Transverse colon (tissue), 4 donors: ENCODE results near the gene BTBD1. TPM values are rescaled to one million over a fixed set of nuclear protein-coding genes. Genes with fewer than 3 reads are reported as not detected.
"Not testable (repeated sequence)": the region's sequence is repeated elsewhere in the genome, so short reads cannot be mapped to it uniquely, and the experiment has no call there.

Experiments used
- DNase-seq: peaks from one replicate; pipeline ENCODE4 v3.0.0-alpha.2; 2019
- H3K27ac ChIP-seq, 4 donors: fragments of 200-600 bp; sonication (generic); 2 replicates each; pipeline ENCODE4 v1.5.1; 2016 to 2018; ENCODE audit warnings: inconsistent platforms in 4 of 4
- H3K27me3 ChIP-seq: fragments of 200-600 bp; sonication (generic); 2 replicates; pipeline ENCODE4 v1.5.1; 2017; ENCODE audit warnings: inconsistent platforms
- H3K36me3 ChIP-seq, 4 donors: fragments of 200-600 bp; sonication (generic); 2 replicates each; pipeline ENCODE4 v1.5.1; 2017 to 2019; ENCODE audit warnings: inconsistent platforms in 4 of 4
- H3K4me1 ChIP-seq, 4 donors: fragments of 200-600 bp; sonication (generic); 2 replicates each; pipeline ENCODE4 v1.5.1; 2017 to 2020; ENCODE audit warnings: inconsistent platforms in 4 of 4
- H3K4me3 ChIP-seq, 4 donors: fragments of 200-600 bp; sonication (generic); 1 replicate in 1 of 4; 2 replicates in 3 of 4; pipeline versions ENCODE4 v1.5.1 to v1.6.1; 2017 to 2019; ENCODE audit warnings: inconsistent platforms in 4 of 4
- H3K9me3 ChIP-seq, 2 donors: fragments of 200-600 bp; sonication (generic); 2 replicates each; pipeline ENCODE4 v1.5.1; 2017 to 2019; ENCODE audit warnings: inconsistent platforms in 2 of 2
- CTCF ChIP-seq, 5 experiments: fragments of 200-600 bp in 3 of 5; fragments of 450-650 bp in 2 of 5; sonication (generic) in 3 of 5; IDR thresholded peaks; 1 replicate in 2 of 5; 2 replicates in 3 of 5; pipeline ENCODE4 v1.5.1; 2016 to 2017; ENCODE audit warnings: antibody characterized with exemption in 5 of 5, inconsistent platforms in 3 of 5, mild to moderate bottlenecking in 2 of 5, moderate library complexity in 1 of 5
- EP300 ChIP-seq: sonication (generic); formaldehyde crosslinking; IDR thresholded peaks from one replicate; pipeline ENCODE4 v1.6.1; 2017; ENCODE audit warnings: antibody characterized with exemption, low read depth
- POLR2A ChIP-seq: fragments of 450-650 bp; IDR thresholded peaks from one replicate; pipeline ENCODE4 v1.6.1; 2016; ENCODE audit warnings: antibody characterized with exemption, mild to moderate bottlenecking, moderate library complexity
- POLR2AphosphoS5 ChIP-seq, 3 donors: sonication (generic); formaldehyde crosslinking; IDR thresholded peaks; one replicate each; pipeline ENCODE4 v1.6.1; 2016; ENCODE audit warnings: antibody characterized with exemption in 3 of 3
- WGBS, 2 donors: methylation state at CpG; one replicate each; pipeline ENCODE4 v1.1.5; 2018; ENCODE audit warnings: low coverage in 1 of 2; 5-methylcytosine and 5-hydroxymethylcytosine counted together
- in situ Hi-C, 4 donors: fragments of 200-750 bp; cut with MboI; loops; one replicate each; pipeline versions ENCODE4 v1.15.0 to v1.15.1; 2017; ENCODE audit warnings: low sequenced_read_pairs in 3 of 4, low pct_ligation_motif_present in 1 of 4, low pct_unique_long_range_greater_than_20kb in 1 of 4
- intact Hi-C: fragments of 100-400 bp; cut with DNase I; formaldehyde crosslinking; loops from one replicate; pipeline ENCODE4 v1.15.1; 2023; ENCODE audit warnings: low total_unique reads
- total RNA-seq, 4 donors: library from RNA; depleted of rRNA; stranded (reverse); fragments of >200 nt; gene quantifications; one replicate each; pipeline ENCODE4 v1.1.0, GENCODE V29; 2016

The BTBD1 gene
- total RNA-seq, 4 donors from 2014 or later, result 65.7 to 96.1 (median 74.1) TPM

- no peak for TF ChIP-seq POLR2AphosphoS5 (IDR thresholded peaks at IDR 0.05)
- TF ChIP-seq EP300, result no peak
- TF ChIP-seq CTCF (IDR thresholded peaks at IDR 0.05), result no peak
- TF ChIP-seq POLR2A, result no peak
- Histone ChIP-seq H3K9me3 (no peaks in the 10 kb centered on the region), H3K27ac (no peak overlapping the region), H3K4me3 (no peak overlapping the region), H3K4me1 (no peaks in the 10 kb centered on the region), H3K27me3 (peaks cover 29% of the 10 kb centered on the region), H3K36me3 (no peaks in the 10 kb centered on the region)
- DNase-seq, result no peak
- WGBS, 2 donors, result 73 to 75% methylated on average over 4 to 5 of the region's 5 CpGs
- intact Hi-C loops (no loop called here), in situ Hi-C loops (no loop called here)
Measured at GRCh38 chr15:83081256-83082014, 14.4 kb upstream of the BTBD1 start.

GRCh38 chr15:83078712-83079111 lies 11.7 kb upstream of the BTBD1 start:
- H3K27ac ChIP-seq, result no peak overlapping the region
- H3K9me3 ChIP-seq, result peaks cover under 1% of the 10 kb centered on the region in 2 donors
- intact Hi-C loops, result no loop called here
- H3K27me3 ChIP-seq, result peaks cover 29% of the 10 kb centered on the region
- H3K4me3 ChIP-seq, result no peak overlapping the region
- TF ChIP-seq POLR2AphosphoS5 (IDR thresholded peaks at IDR 0.05) (no peak), EP300 (no peak), POLR2A (no peak), CTCF (IDR thresholded peaks at IDR 0.05) (no peak)
- no peaks in the 10 kb centered on the region for H3K4me1 ChIP-seq
- DNase-seq, result no peak
- no peaks in the 10 kb centered on the region for H3K36me3 ChIP-seq
- 73 to 89% methylated on average over 2 to 7 of the region's 7 CpGs for WGBS, 2 donors
- in situ Hi-C loops, result no loop called here

GRCh38 chr15:83077491-83078230 lies 10.6 kb upstream of the BTBD1 start:
- TF ChIP-seq POLR2A (no peak), CTCF (IDR thresholded peaks at IDR 0.05) (no peak)
- Histone ChIP-seq H3K9me3 (peaks cover 8 to 9% of the 10 kb centered on the region in 2 donors), H3K4me1 (no peaks in the 10 kb centered on the region), H3K4me3 (no peak overlapping the region), H3K27me3 (peaks cover 29% of the 10 kb centered on the region), H3K27ac (no peak overlapping the region), H3K36me3 (no peaks in the 10 kb centered on the region)
- WGBS, 2 donors, result 60 to 66% methylated on average over 5 of the region's 5 CpGs
- DNase-seq, result no peak
- in situ Hi-C loops (no loop called here), intact Hi-C loops (no loop called here)

- H3K9me3 ChIP-seq, H3K4me3 ChIP-seq, intact Hi-C loops, H3K27ac ChIP-seq, H3K36me3 ChIP-seq, DNase-seq, H3K27me3 ChIP-seq, in situ Hi-C loops: not testable (repeated sequence)
- H3K4me1 ChIP-seq, result peaks cover 10 to 22% (median 19%) of the 10 kb centered on the region in 4 donors
- 37 to 50% methylated on average over 4 to 6 of the region's 6 CpGs for WGBS, 2 donors
Measured at GRCh38 chr15:83069211-83069642, 2.2 kb upstream of the BTBD1 start.
